ENCODE measurements around the gene CCDC106.

CCDC106 gene

DNA sequence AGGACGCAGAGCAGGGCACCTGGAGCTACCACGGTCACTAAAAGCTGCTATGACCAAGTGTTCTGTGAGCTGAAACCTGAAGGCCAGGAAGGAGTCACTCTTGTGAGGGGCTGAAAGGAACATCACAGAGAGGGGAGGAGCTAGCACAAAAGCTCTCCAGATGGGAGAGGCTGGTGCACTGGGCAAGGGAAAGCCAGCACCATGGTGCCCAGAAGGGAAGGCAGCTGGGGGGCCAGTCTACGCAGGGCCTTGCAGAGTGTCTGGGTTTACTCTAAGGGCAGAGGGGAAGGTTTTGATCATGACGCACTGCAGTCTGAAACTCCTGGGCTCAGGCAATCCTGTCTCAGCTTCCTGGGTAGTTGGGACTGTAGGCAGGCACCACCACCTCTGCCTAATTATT lies 11.3 kb upstream of the CCDC106 start:
- no peaks in the 10 kb centered on the region for H3F3A ChIP-seq (ENCODE audit: insufficient read depth, low read length)
- TF ChIP-seq, protein P1, sequence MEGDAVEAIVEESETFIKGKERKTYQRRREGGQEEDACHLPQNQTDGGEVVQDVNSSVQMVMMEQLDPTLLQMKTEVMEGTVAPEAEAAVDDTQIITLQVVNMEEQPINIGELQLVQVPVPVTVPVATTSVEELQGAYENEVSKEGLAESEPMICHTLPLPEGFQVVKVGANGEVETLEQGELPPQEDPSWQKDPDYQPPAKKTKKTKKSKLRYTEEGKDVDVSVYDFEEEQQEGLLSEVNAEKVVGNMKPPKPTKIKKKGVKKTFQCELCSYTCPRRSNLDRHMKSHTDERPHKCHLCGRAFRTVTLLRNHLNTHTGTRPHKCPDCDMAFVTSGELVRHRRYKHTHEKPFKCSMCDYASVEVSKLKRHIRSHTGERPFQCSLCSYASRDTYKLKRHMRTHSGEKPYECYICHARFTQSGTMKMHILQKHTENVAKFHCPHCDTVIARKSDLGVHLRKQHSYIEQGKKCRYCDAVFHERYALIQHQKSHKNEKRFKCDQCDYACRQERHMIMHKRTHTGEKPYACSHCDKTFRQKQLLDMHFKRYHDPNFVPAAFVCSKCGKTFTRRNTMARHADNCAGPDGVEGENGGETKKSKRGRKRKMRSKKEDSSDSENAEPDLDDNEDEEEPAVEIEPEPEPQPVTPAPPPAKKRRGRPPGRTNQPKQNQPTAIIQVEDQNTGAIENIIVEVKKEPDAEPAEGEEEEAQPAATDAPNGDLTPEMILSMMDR (IDR thresholded peaks at IDR 0.05; ENCODE audit: low read length): no peak
- no peak for TF ChIP-seq EZH2 (IDR thresholded peaks at IDR 0.05; ENCODE audit: borderline replicate concordance, low read length)
- H3K4me3 ChIP-seq (ENCODE audit: low read depth, low read length, poor library complexity, severe bottlenecking): peak overlapping the region; percentile 82
- no peak overlapping the region for H3K27ac ChIP-seq (ENCODE audit: low read depth, low read length, poor library complexity, severe bottlenecking)
- H3K9me2 ChIP-seq (ENCODE audit: low read depth, low read length): no peaks in the 10 kb centered on the region
- H3K79me2 ChIP-seq (ENCODE audit: insufficient read depth, low read length): peaks cover 16% of the 10 kb centered on the region
- 0 out of 2 replicates have a peak, but pooled peaks cover 4% of the 10 kb centered on the region for H3K36me3 ChIP-seq (ENCODE audit: insufficient read depth, low read length)
- H3K9me3 ChIP-seq (ENCODE audit: low read length): no peaks in the 10 kb centered on the region
- no peak overlapping the region for H2AFZ ChIP-seq (ENCODE audit: low read length)
- peak overlapping the region; percentile 89; the same call in 1 of the 2 replicates for H3K9ac ChIP-seq (ENCODE audit: low read length)
- peaks cover 47% of the 10 kb centered on the region for H3K4me1 ChIP-seq (ENCODE audit: insufficient read depth, low read length, severe bottlenecking)
- H3K27me3 ChIP-seq (ENCODE audit: insufficient read depth, low read length): no peaks in the 10 kb centered on the region
- peak overlapping the region; percentile 97 for H3K4me2 ChIP-seq (ENCODE audit: low read length)
- no peaks in the 10 kb centered on the region for H4K20me1 ChIP-seq (ENCODE audit: insufficient read depth, low read length)

DNA sequence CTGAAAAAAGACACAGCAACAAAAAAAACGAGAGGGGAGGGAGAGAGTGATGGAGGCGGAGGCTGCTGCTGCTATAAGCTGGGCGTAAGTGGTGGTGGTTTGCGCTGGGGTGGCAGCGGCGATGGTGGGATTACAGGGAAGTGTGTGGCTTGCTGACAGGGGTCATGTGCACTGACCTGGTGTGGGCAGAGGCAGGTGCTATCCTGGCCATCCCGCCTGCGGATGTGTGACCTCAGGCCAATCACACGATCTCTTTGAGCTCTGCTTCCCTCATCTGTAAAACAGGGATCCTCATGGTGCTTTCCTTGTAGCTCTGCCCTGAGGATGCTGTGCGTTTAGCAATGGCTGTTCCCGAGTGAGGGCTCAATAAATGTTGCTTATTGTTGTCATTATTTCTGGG lies 10.5 kb upstream of the CCDC106 start:
- H4K20me1 ChIP-seq (ENCODE audit: insufficient read depth, low read length): no peaks in the 10 kb centered on the region
- H3K4me3 ChIP-seq (ENCODE audit: low read depth, low read length, poor library complexity, severe bottlenecking): no peak overlapping the region
- TF ChIP-seq EZH2 (IDR thresholded peaks at IDR 0.05; ENCODE audit: borderline replicate concordance, low read length): no peak
- TF ChIP-seq, protein P1 (IDR thresholded peaks at IDR 0.05; ENCODE audit: low read length): no peak
- no peak overlapping the region for H2AFZ ChIP-seq (ENCODE audit: low read length)
- H3K4me1 ChIP-seq (ENCODE audit: insufficient read depth, low read length, severe bottlenecking): peaks cover 47% of the 10 kb centered on the region
- H3K79me2 ChIP-seq (ENCODE audit: insufficient read depth, low read length): peaks cover 16% of the 10 kb centered on the region
- H3K9me3 ChIP-seq (ENCODE audit: low read length): no peaks in the 10 kb centered on the region
- no peaks in the 10 kb centered on the region for H3K9me2 ChIP-seq (ENCODE audit: low read depth, low read length)
- no peak overlapping the region for H3K9ac ChIP-seq (ENCODE audit: low read length)
- H3K27me3 ChIP-seq (ENCODE audit: insufficient read depth, low read length): no peaks in the 10 kb centered on the region
- no peak overlapping the region for H3K4me2 ChIP-seq (ENCODE audit: low read length)
- 0 out of 2 replicates have a peak, but pooled peaks cover 4% of the 10 kb centered on the region for H3K36me3 ChIP-seq (ENCODE audit: insufficient read depth, low read length)
- no peak overlapping the region for H3K27ac ChIP-seq (ENCODE audit: low read depth, low read length, poor library complexity, severe bottlenecking)
- H3F3A ChIP-seq (ENCODE audit: insufficient read depth, low read length): no peaks in the 10 kb centered on the region

DNA sequence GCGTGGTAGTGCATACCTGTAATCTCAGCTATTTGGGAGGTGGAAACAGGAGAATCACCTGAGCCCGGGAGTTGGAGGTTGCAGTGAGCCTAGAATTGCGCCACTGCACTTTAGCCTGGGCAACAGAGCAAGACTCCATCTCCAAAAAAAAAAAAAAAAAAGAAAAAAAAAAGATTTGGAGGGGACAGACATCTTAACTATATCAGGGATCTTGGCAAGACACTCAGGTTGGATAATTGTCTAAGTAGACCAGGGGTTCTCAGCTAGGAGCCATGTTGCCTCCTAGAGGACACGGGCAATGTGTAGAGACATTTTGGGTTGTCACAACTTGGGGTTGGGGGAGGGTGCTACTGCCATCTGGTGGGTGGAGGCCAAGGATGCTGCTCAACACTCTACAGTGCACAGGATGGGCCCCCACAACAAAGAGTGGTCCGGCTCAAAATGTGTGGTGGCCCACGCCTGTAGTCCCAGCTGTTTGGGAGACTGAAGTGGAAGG lies 9.1 kb upstream of the CCDC106 start:
- Histone ChIP-seq H3K9ac (ENCODE audit: low read length) (no peak overlapping the region), H3K27ac (ENCODE audit: low read depth, low read length, poor library complexity, severe bottlenecking) (peak overlapping the region; percentile 94), H3F3A (ENCODE audit: insufficient read depth, low read length) (no peaks in the 10 kb centered on the region), H2AFZ (ENCODE audit: low read length) (no peak overlapping the region), H3K4me3 (ENCODE audit: low read depth, low read length, poor library complexity, severe bottlenecking) (no peak overlapping the region), H3K36me3 (ENCODE audit: insufficient read depth, low read length) (peaks cover 5% of the 10 kb centered on the region; the same call in 1 of the 2 replicates), H3K79me2 (ENCODE audit: insufficient read depth, low read length) (peaks cover 18% of the 10 kb centered on the region), H4K20me1 (ENCODE audit: insufficient read depth, low read length) (no peaks in the 10 kb centered on the region), H3K27me3 (ENCODE audit: insufficient read depth, low read length) (no peaks in the 10 kb centered on the region), H3K9me3 (ENCODE audit: low read length) (no peaks in the 10 kb centered on the region), H3K4me2 (ENCODE audit: low read length) (no peak overlapping the region), H3K9me2 (ENCODE audit: low read depth, low read length) (no peaks in the 10 kb centered on the region), H3K4me1 (ENCODE audit: insufficient read depth, low read length, severe bottlenecking) (peaks cover 55% of the 10 kb centered on the region)
- TF ChIP-seq EZH2 (IDR thresholded peaks at IDR 0.05; ENCODE audit: borderline replicate concordance, low read length): no peak
- TF ChIP-seq, protein P1 (IDR thresholded peaks at IDR 0.05; ENCODE audit: low read length): peak; percentile 78
